PC-3 (cell line): Measurements from ENCODE around the gene FLT1. TPM values are rescaled to one million over a fixed set of nuclear protein-coding genes. Genes with fewer than 3 reads are reported as not detected.

Source experiments
- ATAC-seq: fragments of 200-7000 bp; cut with Tn5 transposase; 2 replicates; pipeline ENCODE4 v1.9.1; 2020; ENCODE audit warnings: mild to moderate bottlenecking, moderate library complexity
- BruUV-seq: library from RNA; stranded (reverse); fragments of 400-500 nt; replicated peaks from 2 replicates; lab custom pipeline; 2021; lab: Mats Ljungman, UMichigan
- CTCF ChIA-PET: fragments of 300-600 bp; sonication (Branson Sonifier 250); formaldehyde crosslinking; loops from one replicate; lab custom pipeline; 2022; ENCODE audit warnings: antibody characterized with exemption; lab: Charles Lee
- POLR2A ChIA-PET: fragments of 300-600 bp; sonication (Branson Sonifier 250); formaldehyde crosslinking; loops from one replicate; lab custom pipeline; 2022; ENCODE audit warnings: antibody characterized with exemption; ENCODE audit not compliant: unreplicated experiment; lab: Charles Lee
- DNase-seq: peaks from one replicate; pipeline ENCODE4 v3.0.0-alpha.2; 2015
- H2AFZ ChIP-seq: fragments of 300-600 bp; sonication (generic); 2 replicates; pipeline ENCODE4 v1.6.0; 2016; ENCODE audit warnings: antibody characterized with exemption, low read length
- H3F3A ChIP-seq: fragments of 300-600 bp; sonication (generic); one replicate; pipeline ENCODE4 v1.6.0; 2017; ENCODE audit warnings: antibody characterized with exemption, low read length, control low read depth, mild to moderate bottlenecking; ENCODE audit not compliant: unreplicated experiment
- H3K27ac ChIP-seq: fragments of 300-600 bp; sonication (generic); 2 replicates; pipeline ENCODE4 v1.5.1; 2016; ENCODE audit warnings: mild to moderate bottlenecking, low read length
- H3K27me3 ChIP-seq: fragments of 300-600 bp; sonication (generic); 2 replicates; pipeline ENCODE4 v1.6.1; 2016; ENCODE audit warnings: low read length, mixed read lengths
- H3K36me3 ChIP-seq: fragments of 300-600 bp; sonication (generic); 2 replicates; pipeline ENCODE4 v1.6.1; 2016; ENCODE audit warnings: low read depth, mixed run types, low read length, mixed read lengths
- H3K4me1 ChIP-seq: fragments of 300-600 bp; sonication (generic); 2 replicates; pipeline ENCODE4 v1.5.1; 2016; ENCODE audit warnings: low read length; ENCODE audit not compliant: insufficient read depth
- H3K4me2 ChIP-seq: fragments of 300-600 bp; sonication (generic); 2 replicates; pipeline ENCODE4 v1.6.0; 2016; ENCODE audit warnings: low read length
- H3K4me3 ChIP-seq: fragments of 300-600 bp; sonication (generic); 2 replicates; pipeline ENCODE4 v1.5.1; 2016; ENCODE audit warnings: mild to moderate bottlenecking, low read length, mixed read lengths
- H3K79me2 ChIP-seq: fragments of 300-600 bp; sonication (generic); 2 replicates; pipeline ENCODE4 v1.6.1; 2017; ENCODE audit warnings: low read length, mixed read lengths
- H3K9ac ChIP-seq: fragments of 300-600 bp; sonication (generic); 2 replicates; pipeline ENCODE4 v1.6.0; 2016; ENCODE audit warnings: mild to moderate bottlenecking, low read length
- H3K9me2 ChIP-seq: fragments of 300-600 bp; sonication (generic); replicated peaks from 2 replicates; pipeline ENCODE4 v1.6.1; 2016; ENCODE audit warnings: mixed run types, low read length, mixed read lengths
- H3K9me3 ChIP-seq: fragments of 300-600 bp; sonication (generic); 2 replicates; pipeline ENCODE4 v1.6.1; 2016; ENCODE audit warnings: low read length, mixed read lengths
- H4K20me1 ChIP-seq: fragments of 300-600 bp; sonication (generic); 2 replicates; pipeline ENCODE4 v1.6.1; 2016; ENCODE audit warnings: low read length, mixed read lengths
- CTCF ChIP-seq: fragments of 300-600 bp; sonication (generic); conservative IDR thresholded peaks from 2 replicates; pipeline ENCODE4 v1.5.1; 2017; ENCODE audit warnings: antibody characterized with exemption, low read depth, mild to moderate bottlenecking, low read length
- EZH2 ChIP-seq: fragments of 300-600 bp; sonication (generic); IDR thresholded peaks from one replicate; pipeline ENCODE4 v1.6.1; 2017; ENCODE audit warnings: antibody characterized with exemption, mild to moderate bottlenecking, low read length; ENCODE audit not compliant: unreplicated experiment
- EZH2phosphoT487 ChIP-seq: fragments of 300-600 bp; sonication (generic); IDR thresholded peaks from 2 replicates; pipeline ENCODE4 v1.6.1; 2018; ENCODE audit warnings: mild to moderate bottlenecking, antibody characterized with exemption, low read length, borderline replicate concordance
- intact Hi-C: fragments of 100-400 bp; cut with micrococcal nuclease; formaldehyde crosslinking; loops from 2 replicates; pipeline ENCODE4 v1.9.0; 2023
- total RNA-seq: library from RNA; depleted of rRNA; stranded (reverse); fragments of >200 nt; gene quantifications from 2 replicates; pipeline ENCODE4 v1.2.3, GENCODE V29; 2014

The FLT1 gene
- total RNA-seq, 1 experiment from 2014 or later: 1.2 TPM

- no peak overlapping the region for H3K4me3 ChIP-seq
- H3K79me2 ChIP-seq: no peaks in the 10 kb centered on the region
- ChIA-PET CTCF (no interaction called here), POLR2A (no interaction called here)
- TF ChIP-seq CTCF (no peak), EZH2phosphoT487 (no peak), EZH2 (no peak)
- no peak for ATAC-seq
- no peaks in the 10 kb centered on the region for H3K27me3 ChIP-seq
- no peaks in the 10 kb centered on the region for H3K9me2 ChIP-seq
- BruUV-seq: no TSS peak
- H3K4me1 ChIP-seq: peaks cover 9% of the 10 kb centered on the region
- H3F3A ChIP-seq: no peaks in the 10 kb centered on the region
- no peak for DNase-seq
- no peaks in the 10 kb centered on the region for H4K20me1 ChIP-seq
- H2AFZ ChIP-seq: no peak overlapping the region
- H3K27ac ChIP-seq: no peak overlapping the region
- intact Hi-C loops: no loop called here
- H3K4me2 ChIP-seq: no peak overlapping the region
- no peaks in the 10 kb centered on the region for H3K9me3 ChIP-seq
- no peak overlapping the region for H3K9ac ChIP-seq
- H3K36me3 ChIP-seq: no peaks in the 10 kb centered on the region
These were observed 178.1 kb downstream of the FLT1 start for GRCh38 chr13:28316836-28317235.

- ATAC-seq (no peak), DNase-seq (no peak)
- no peak overlapping the region for H3K4me2 ChIP-seq
- H2AFZ ChIP-seq: no peak overlapping the region
- no peaks in the 10 kb centered on the region for H3K36me3 ChIP-seq
- no peaks in the 10 kb centered on the region for H3K79me2 ChIP-seq
- no peak overlapping the region for H3K4me3 ChIP-seq
- ChIA-PET POLR2A (no interaction called here), CTCF (no interaction called here)
- H3K27ac ChIP-seq: no peak overlapping the region
- H4K20me1 ChIP-seq: no peaks in the 10 kb centered on the region
- no TSS peak for BruUV-seq
- H3K9ac ChIP-seq: no peak overlapping the region
- H3F3A ChIP-seq: no peaks in the 10 kb centered on the region
- peaks cover 2% of the 10 kb centered on the region for H3K4me1 ChIP-seq
- no peaks in the 10 kb centered on the region for H3K9me3 ChIP-seq
- no peaks in the 10 kb centered on the region for H3K27me3 ChIP-seq
- H3K9me2 ChIP-seq: no peaks in the 10 kb centered on the region
- intact Hi-C loops: no loop called here
- TF ChIP-seq EZH2phosphoT487 (no peak), EZH2 (no peak)
These were observed 178.8 kb downstream of the FLT1 start for GRCh38 chr13:28316129-28316528.

- no peak for ATAC-seq
These were observed 180.0 kb downstream of the FLT1 start for GRCh38 chr13:28314879-28315278.

More at GRCh38 chr13:28314879-28315278, 180.0 kb downstream of the FLT1 start:
- Histone ChIP-seq H3K36me3 (no peaks in the 10 kb centered on the region), H4K20me1 (no peaks in the 10 kb centered on the region), H3K9me2 (no peaks in the 10 kb centered on the region), H2AFZ (no peak overlapping the region), H3K27me3 (no peaks in the 10 kb centered on the region), H3K4me3 (no peak overlapping the region), H3K4me2 (no peak overlapping the region), H3K27ac (no peak overlapping the region), H3K79me2 (no peaks in the 10 kb centered on the region), H3K9ac (no peak overlapping the region), H3K9me3 (no peaks in the 10 kb centered on the region), H3K4me1 (no peaks in the 10 kb centered on the region), H3F3A (no peaks in the 10 kb centered on the region)
- TF ChIP-seq EZH2phosphoT487 (no peak), CTCF (no peak), EZH2 (no peak)
- no peak for DNase-seq
- intact Hi-C loops: no loop called here
- POLR2A ChIA-PET: no interaction called here
- no TSS peak for BruUV-seq
- CTCF ChIA-PET: no interaction called here
